ENCODE results near the gene ACTN4. TPM values are rescaled to one million over a fixed set of nuclear protein-coding genes. Genes with fewer than 3 reads are reported as not detected.

ACTN4 gene
- total and polyA plus RNA-seq, 11 donors: 100 to 307 (median 149) TPM

- ATAC-seq (peak; percentile 2 to 8 (median 5)), DNase-seq (peak in 3 of 5 donors; percentile 15 to 31 (median 23))
- Histone ChIP-seq H3K27ac (peak overlapping the region in 11 of 12 donors; percentile 7 to 78 (median 62)), H3K27me3 (no peaks in the 10 kb centered on the region), H3K9me3 (no peaks in the 10 kb centered on the region), H3K36me3 (peaks cover 0 to 25% (median 20%) of the 10 kb centered on the region in 9 donors), H3K4me1 (peaks cover 0 to 41% (median 16%) of the 10 kb centered on the region in 12 donors), H3K4me3 (peak overlapping the region in 1 of 12 donors; percentile 31)
- no peak for TF ChIP-seq POLR2A (IDR thresholded peaks at IDR 0.05)
- no peak for TF ChIP-seq CTCF (IDR thresholded peaks at IDR 0.05)
- intact Hi-C loops (cut with DNase I): loop anchor here in 5 of 10 donors (5.0 to 10.0 kb wide), 6 partner anchors 33 to 198 kb away; partner anchors contain the start of genes MRPS12 (in 2 of the 5), SARS2 (in 2 of the 5) and HNRNPL (in 1 of the 5)
- WGBS, 4 donors: 63 to 75% (median 66%) methylated on average over 10 to 13 of the region's 13 CpGs
Observed at GRCh38 chr19:38734426-38735256, 87.2 kb downstream of the ACTN4 start.

GRCh38 chr19:38735257-38735686 is 87.8 kb downstream of the ACTN4 start:
- peak overlapping the region in 10 of 12 donors; percentile 7 to 78 (median 62) for H3K27ac ChIP-seq
- H3K4me3 ChIP-seq: peak overlapping the region in 1 of 12 donors; percentile 31
- H3K27me3 ChIP-seq: no peaks in the 10 kb centered on the region
- H3K4me1 ChIP-seq: peaks cover 0 to 41% (median 16%) of the 10 kb centered on the region in 12 donors
- ATAC-seq: peak in 1 of 4 donors; percentile 1
- intact Hi-C loops (cut with DNase I): loop anchor here in 2 of 10 donors (10.0 kb wide), 3 partner anchors 70 to 190 kb away; partner anchors contain the start of gene HNRNPL (in 1 of the 2)
- TF ChIP-seq CTCF (IDR thresholded peaks at IDR 0.05) (no peak), POLR2A (IDR thresholded peaks at IDR 0.05) (no peak)
- peaks cover 0 to 19% (median 15%) of the 10 kb centered on the region in 9 donors for H3K36me3 ChIP-seq
- H3K9me3 ChIP-seq: no peaks in the 10 kb centered on the region
- peak in 2 of 5 donors; percentile 17 to 31 for DNase-seq
- 36 to 95% (median 42%) methylated on average over 4 to 18 of the region's 18 CpGs for WGBS, 4 donors

- Histone ChIP-seq H3K36me3 (peaks cover 0 to 12% (median 8%) of the 10 kb centered on the region in 9 donors), H3K27me3 (no peaks in the 10 kb centered on the region), H3K27ac (peak overlapping the region in 3 of 12 donors; percentile 30 to 55 (median 39)), H3K4me1 (peaks cover 0 to 41% (median 16%) of the 10 kb centered on the region in 12 donors), H3K4me3 (peak overlapping the region in 11 of 12 donors; percentile 21 to 58 (median 46)), H3K9me3 (no peaks in the 10 kb centered on the region)
- DNase-seq (peak in 2 of 5 donors; percentile 45 to 46), ATAC-seq (peak in 2 of 4 donors; percentile 11 to 31)
- TF ChIP-seq POLR2A (IDR thresholded peaks at IDR 0.05) (no peak), CTCF (IDR thresholded peaks at IDR 0.05) (no peak)
- 1 to 2% (median 2%) methylated on average over 21 to 42 of the region's 42 CpGs; no CpG with 5 or more reads in 1 of the 4 donors for WGBS, 4 donors
- intact Hi-C loops (cut with DNase I): loop anchor here in 2 of 10 donors (10.0 kb wide), 3 partner anchors 69 to 189 kb away; partner anchors contain the start of gene HNRNPL (in 1 of the 2)
Observed at GRCh38 chr19:38736036-38736412, 88.6 kb downstream of the ACTN4 start.

Data from heart left ventricle (tissue), 16 donors.